Mesenchymal stem cell (in vitro differentiated cells and primary cell): ENCODE data around the gene CDRT15L2.
A peak's percentile ranks its signal among the peaks of the same experiment; 100 is the strongest.
"Not testable (repeated sequence)": the region's sequence is repeated elsewhere in the genome, so short reads cannot be mapped to it uniquely, and the experiment has no call there.

Experiments
- DNase-seq: peaks from one replicate; pipeline ENCODE4 v3.0.0-alpha.2; 2013
- H2AFZ ChIP-seq: one replicate; pipeline ENCODE4 v1.6.1; 2013; ENCODE audit warnings: low read depth, mild to moderate bottlenecking, control low read depth, inconsistent platforms, low read length, moderate library complexity
- H2AK5ac ChIP-seq: 2 replicates; pipeline ENCODE4 v1.6.1; 2013; ENCODE audit warnings: low read length, moderate library complexity, mild to moderate bottlenecking, inconsistent platforms; ENCODE audit not compliant: severe bottlenecking
- H2BK120ac ChIP-seq: one replicate; pipeline ENCODE4 v1.6.1; 2013; ENCODE audit warnings: low read depth, mild to moderate bottlenecking, inconsistent platforms, low read length, moderate library complexity
- H2BK12ac ChIP-seq, 2 experiments: one replicate each; pipeline ENCODE4 v1.6.1; 2013; ENCODE audit warnings: inconsistent platforms in 2 of 2, low read length in 2 of 2, mild to moderate bottlenecking in 2 of 2, moderate library complexity in 2 of 2, control low read depth in 1 of 2
- H2BK15ac ChIP-seq: one replicate; pipeline ENCODE4 v1.6.1; 2013; ENCODE audit warnings: mild to moderate bottlenecking, low read depth, inconsistent platforms; ENCODE audit not compliant: poor library complexity, severe bottlenecking
- H2BK5ac ChIP-seq: 2 replicates; pipeline ENCODE4 v1.6.1; 2013; ENCODE audit warnings: low read depth, mild to moderate bottlenecking, low read length, control low read depth, inconsistent platforms; ENCODE audit not compliant: poor library complexity, severe bottlenecking
- H3K14ac ChIP-seq, 2 experiments: one replicate each; pipeline ENCODE4 v1.6.1; 2013; ENCODE audit warnings: inconsistent platforms in 2 of 2, low read length in 2 of 2, control low read depth in 1 of 2, mild to moderate bottlenecking in 1 of 2, moderate library complexity in 1 of 2
- H3K18ac ChIP-seq, 2 experiments: one replicate each; pipeline ENCODE4 v1.6.1; 2013; ENCODE audit warnings: inconsistent platforms in 2 of 2, low read length in 2 of 2, control low read depth in 1 of 2, low read depth in 1 of 2, mild to moderate bottlenecking in 1 of 2
- H3K23ac ChIP-seq, 2 experiments: one replicate each; pipeline ENCODE4 v1.6.1; 2013; ENCODE audit warnings: inconsistent platforms in 2 of 2, low read length in 2 of 2, mild to moderate bottlenecking in 2 of 2, moderate library complexity in 2 of 2, control low read depth in 1 of 2
- H3K27ac ChIP-seq: 2 replicates; pipeline ENCODE4 v1.5.1; 2013; ENCODE audit warnings: mild to moderate bottlenecking, moderate library complexity, low read length, control low read depth, inconsistent platforms; ENCODE audit not compliant: poor library complexity, severe bottlenecking
- H3K27me3 ChIP-seq, 2 experiments: 2 replicates each; pipeline versions ENCODE4 v1.6.1 to v1.7.0; 2013; ENCODE audit warnings: low read length in 2 of 2, mild to moderate bottlenecking in 2 of 2, moderate library complexity in 2 of 2, control low read depth in 1 of 2, inconsistent platforms in 1 of 2; ENCODE audit not compliant: control insufficient read depth in 1 of 2, insufficient read depth in 1 of 2
- H3K36me3 ChIP-seq, 2 experiments: 2 replicates each; pipeline versions ENCODE4 v1.6.1 to v1.7.0; 2013; ENCODE audit warnings: low read length in 2 of 2, control low read depth in 1 of 2, inconsistent platforms in 1 of 2, low read depth in 1 of 2, mild to moderate bottlenecking in 1 of 2; ENCODE audit not compliant: insufficient read depth in 2 of 2, control insufficient read depth in 1 of 2
- H3K4ac ChIP-seq, 2 experiments: one replicate each; pipeline ENCODE4 v1.6.1; 2013; ENCODE audit warnings: inconsistent platforms in 2 of 2, low read length in 2 of 2, mild to moderate bottlenecking in 2 of 2, moderate library complexity in 2 of 2, control low read depth in 1 of 2, low read depth in 1 of 2
- H3K4me1 ChIP-seq: 2 replicates; pipeline ENCODE4 v1.6.1; 2013; ENCODE audit warnings: low read depth, low read length, control low read depth; ENCODE audit not compliant: control insufficient read depth, insufficient read depth
- H3K4me2 ChIP-seq: 2 replicates; pipeline ENCODE4 v1.6.1; 2013; ENCODE audit warnings: low read length, mild to moderate bottlenecking, inconsistent platforms; ENCODE audit not compliant: poor library complexity, severe bottlenecking
- H3K4me3 ChIP-seq, 2 experiments: 2 replicates each; pipeline versions ENCODE4 v1.5.1 to v1.7.0; 2013; ENCODE audit warnings: low read length in 2 of 2, mild to moderate bottlenecking in 2 of 2, control low read depth in 1 of 2, low read depth in 1 of 2; ENCODE audit not compliant: insufficient read depth in 1 of 2
- H3K79me1 ChIP-seq: replicated peaks from 2 replicates; pipeline ENCODE4 v1.6.1; 2013; ENCODE audit warnings: mild to moderate bottlenecking, control low read depth, low read length, inconsistent platforms; ENCODE audit not compliant: poor library complexity, severe bottlenecking
- H3K9ac ChIP-seq: 2 replicates; pipeline ENCODE4 v1.7.0; 2013; ENCODE audit warnings: mild to moderate bottlenecking, low read length, moderate library complexity
- H3K9me3 ChIP-seq: 2 replicates; pipeline ENCODE4 v1.7.0; 2013; ENCODE audit warnings: mild to moderate bottlenecking, low read length; ENCODE audit not compliant: control insufficient read depth
- H4K8ac ChIP-seq: one replicate; pipeline ENCODE4 v1.6.1; 2013; ENCODE audit warnings: inconsistent platforms, mild to moderate bottlenecking, low read length, moderate library complexity
- H4K91ac ChIP-seq: one replicate; pipeline ENCODE4 v1.6.1; 2013; ENCODE audit warnings: mild to moderate bottlenecking, low read length, inconsistent platforms
- WGBS: methylation state at CpG from one replicate; pipeline ENCODE4 v1.1.7; 2013; ENCODE audit warnings: mixed read lengths; 5-methylcytosine and 5-hydroxymethylcytosine counted together

CDRT15L2 gene

GRCh38 chr17:20534711-20535550 lies 44.6 kb upstream of the CDRT15L2 start:
- not testable (repeated sequence) for H4K8ac ChIP-seq, H3K79me1 ChIP-seq, H3K14ac ChIP-seq, H3K4ac ChIP-seq, H2BK15ac ChIP-seq, H2BK5ac ChIP-seq, H2AFZ ChIP-seq, H3K9ac ChIP-seq, H3K18ac ChIP-seq, H3K27ac ChIP-seq, H3K36me3 ChIP-seq, H3K23ac ChIP-seq, H3K4me3 ChIP-seq, H3K4me2 ChIP-seq, H3K9me3 ChIP-seq, H4K91ac ChIP-seq, H3K4me1 ChIP-seq, H2AK5ac ChIP-seq, H2BK12ac ChIP-seq, H2BK120ac ChIP-seq, H3K27me3 ChIP-seq
- no CpG with 5 or more reads among the region's 8 CpGs for WGBS
- DNase-seq: peak; percentile 3

GRCh38 chr17:20540414-20540813 lies 39.1 kb upstream of the CDRT15L2 start:
- H3K4ac ChIP-seq, H3K4me1 ChIP-seq, H3K4me3 ChIP-seq, H3K23ac ChIP-seq, H2BK5ac ChIP-seq, H3K9ac ChIP-seq, H2AK5ac ChIP-seq, H3K27me3 ChIP-seq, H2BK120ac ChIP-seq, H3K18ac ChIP-seq, H3K9me3 ChIP-seq, H3K36me3 ChIP-seq, H2AFZ ChIP-seq, H3K4me2 ChIP-seq, H2BK12ac ChIP-seq, H4K91ac ChIP-seq, H2BK15ac ChIP-seq, H3K14ac ChIP-seq, H3K79me1 ChIP-seq, H4K8ac ChIP-seq, DNase-seq, H3K27ac ChIP-seq: not testable (repeated sequence)
- WGBS: no CpG with 5 or more reads among the region's 5 CpGs

- not testable (repeated sequence) for H3K36me3 ChIP-seq, H4K91ac ChIP-seq, H3K27ac ChIP-seq, H4K8ac ChIP-seq, H2BK12ac ChIP-seq, DNase-seq, H2AFZ ChIP-seq, H3K4me3 ChIP-seq, H3K14ac ChIP-seq, H3K23ac ChIP-seq, H3K79me1 ChIP-seq, H2AK5ac ChIP-seq, H3K4me2 ChIP-seq, H3K9me3 ChIP-seq, H2BK120ac ChIP-seq, H3K27me3 ChIP-seq, H2BK15ac ChIP-seq, H3K4me1 ChIP-seq, H3K18ac ChIP-seq, H3K4ac ChIP-seq, H2BK5ac ChIP-seq, H3K9ac ChIP-seq
- 50% methylated on average over 1 of the region's 3 CpGs for WGBS
These were observed 38.7 kb upstream of the CDRT15L2 start for GRCh38 chr17:20540865-20541264.

GRCh38 chr17:20541853-20542546 lies 37.5 kb upstream of the CDRT15L2 start:
- H3K9ac ChIP-seq, H2BK120ac ChIP-seq, H3K27ac ChIP-seq, H2BK15ac ChIP-seq, H2AK5ac ChIP-seq, H4K91ac ChIP-seq, H2BK12ac ChIP-seq, H3K4me1 ChIP-seq, H3K4ac ChIP-seq, H4K8ac ChIP-seq, H3K4me2 ChIP-seq, H3K23ac ChIP-seq, H3K36me3 ChIP-seq, H3K9me3 ChIP-seq, H3K14ac ChIP-seq, H3K27me3 ChIP-seq, H2BK5ac ChIP-seq, H3K79me1 ChIP-seq, H3K18ac ChIP-seq, H3K4me3 ChIP-seq, H2AFZ ChIP-seq: not testable (repeated sequence)
- DNase-seq: peak; percentile 1
- 81% methylated on average over 3 of the region's 7 CpGs for WGBS
